GM21526 (cell line): ENCODE results near the gene MYO16.

ENCODE experiments used
- ATAC-seq: cut with Tn5 transposase; IDR thresholded peaks from one replicate; pipeline ENCODE4 v1.9.1; 2021; ENCODE audit warnings: moderate library complexity; ENCODE audit not compliant: unreplicated experiment, low FRiP score

Gene MYO16

GRCh38 chr13:109255141-109255856 is 625.9 kb downstream of the MYO16 start:
- no peak for ATAC-seq

GRCh38 chr13:109256866-109257760 is 627.7 kb downstream of the MYO16 start:
- no peak for ATAC-seq
